GM19452 (cell line): ENCODE results near the gene HOXC4.

Experiments
- ATAC-seq: cut with Tn5 transposase; IDR thresholded peaks from one replicate; pipeline ENCODE4 v1.9.1; 2021; ENCODE audit not compliant: unreplicated experiment

HOXC4 gene

DNA sequence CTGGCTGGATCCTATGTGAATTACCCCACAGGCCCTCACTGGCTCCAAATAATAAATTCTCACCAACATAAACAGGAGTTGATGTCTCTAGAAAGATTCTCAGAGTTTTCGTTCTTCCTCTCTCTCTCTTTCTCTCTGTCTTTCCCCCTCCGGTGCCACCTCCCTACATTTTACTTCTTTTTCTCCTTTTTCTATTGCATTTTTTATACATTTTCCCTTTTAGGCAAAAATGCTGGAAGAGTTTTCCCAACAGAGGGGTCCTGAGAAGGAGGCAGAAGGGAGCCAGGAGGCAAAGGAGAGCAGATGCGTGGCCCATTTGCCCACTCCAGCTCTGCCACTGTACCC is 26.2 kb upstream of the HOXC4 start:
- ATAC-seq: no peak

- ATAC-seq: no peak
Observed at GRCh38 chr12:54028314-54029201, 25.1 kb upstream of the HOXC4 start, which contains the start of gene HOXC6. Gene HOXC6, plus strand, starts transcription at chr12:54028440. Its CDS starts 82 bp downstream, at chr12:54028522.

DNA sequence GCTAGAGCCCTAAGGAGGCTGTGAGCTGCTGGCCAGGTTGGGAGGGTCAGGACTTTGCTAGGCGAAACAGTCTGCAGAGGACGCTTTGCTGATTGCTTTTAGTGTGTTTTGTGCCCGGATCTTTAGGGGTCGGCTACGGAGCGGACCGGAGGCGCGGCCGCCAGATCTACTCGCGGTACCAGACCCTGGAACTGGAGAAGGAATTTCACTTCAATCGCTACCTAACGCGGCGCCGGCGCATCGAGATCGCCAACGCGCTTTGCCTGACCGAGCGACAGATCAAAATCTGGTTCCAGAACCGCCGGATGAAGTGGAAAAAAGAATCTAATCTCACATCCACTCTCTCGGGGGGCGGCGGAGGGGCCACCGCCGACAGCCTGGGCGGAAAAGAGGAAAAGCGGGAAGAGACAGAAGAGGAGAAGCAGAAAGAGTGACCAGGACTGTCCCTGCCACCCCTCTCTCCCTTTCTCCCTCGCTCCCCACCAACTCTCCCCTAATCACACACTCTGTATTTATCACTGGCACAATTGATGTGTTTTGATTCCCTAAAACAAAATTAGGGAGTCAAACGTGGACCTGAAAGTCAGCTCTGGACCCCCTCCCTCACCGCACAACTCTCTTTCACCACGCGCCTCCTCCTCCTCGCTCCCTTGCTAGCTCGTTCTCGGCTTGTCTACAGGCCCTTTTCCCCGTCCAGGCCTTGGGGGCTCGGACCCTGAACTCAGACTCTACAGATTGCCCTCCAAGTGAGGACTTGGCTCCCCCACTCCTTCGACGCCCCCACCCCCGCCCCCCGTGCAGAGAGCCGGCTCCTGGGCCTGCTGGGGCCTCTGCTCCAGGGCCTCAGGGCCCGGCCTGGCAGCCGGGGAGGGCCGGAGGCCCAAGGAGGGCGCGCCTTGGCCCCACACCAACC is 23.9 kb upstream of the HOXC4 start:
- no peak for ATAC-seq

GRCh38 chr12:54030442-54030801 is 23.2 kb upstream of the HOXC4 start:
- ATAC-seq: no peak

DNA sequence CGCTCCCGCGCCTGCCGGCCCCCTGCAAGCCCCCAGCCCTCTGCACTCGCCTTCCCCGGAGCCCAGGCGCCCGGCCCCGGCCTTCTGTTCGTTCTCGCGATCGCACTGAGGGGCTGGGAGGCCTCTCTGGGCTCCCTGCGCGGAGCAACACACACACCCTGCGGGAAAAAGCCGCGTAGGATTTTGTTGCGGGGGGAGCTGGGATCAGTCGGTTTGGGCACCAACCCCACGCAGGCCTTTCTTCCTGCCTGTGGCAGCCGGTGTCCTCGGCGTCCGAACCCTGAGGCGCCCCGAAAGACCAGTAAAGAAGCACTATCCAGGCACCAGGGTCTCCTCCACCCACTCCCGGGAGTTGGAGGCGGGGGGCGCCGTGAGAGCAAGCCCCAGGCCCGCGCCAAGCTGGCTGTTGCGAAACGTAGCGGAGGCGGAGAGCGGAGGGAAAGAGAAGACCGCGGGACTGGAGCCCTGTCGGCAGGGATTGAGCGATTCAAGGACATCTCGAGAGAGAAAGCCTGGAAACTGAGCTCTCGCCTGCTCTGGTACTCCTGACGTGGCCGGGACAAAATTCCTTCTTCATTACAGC is 22.7 kb upstream of the HOXC4 start:
- no peak for ATAC-seq

DNA sequence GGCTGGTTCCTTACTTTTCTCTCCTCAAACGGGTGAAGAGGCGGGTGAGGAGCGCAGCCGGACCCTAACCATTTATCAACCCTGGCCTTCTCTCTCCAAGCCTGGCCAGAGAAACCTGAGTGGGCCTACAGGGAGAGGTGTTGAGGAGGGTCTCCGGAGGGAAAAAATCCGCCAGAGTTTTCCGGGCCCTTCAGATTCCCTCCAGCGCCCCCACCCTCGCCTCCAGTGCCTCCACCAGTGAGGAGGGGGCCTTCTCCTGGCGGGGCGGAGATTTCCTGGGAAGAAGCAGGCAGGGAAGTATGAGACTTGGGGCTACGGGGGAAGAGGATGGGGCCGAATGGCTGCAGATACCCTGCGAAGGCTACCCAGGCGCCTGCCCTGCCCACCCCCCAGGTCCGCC is 22.2 kb upstream of the HOXC4 start:
- ATAC-seq: no peak

DNA sequence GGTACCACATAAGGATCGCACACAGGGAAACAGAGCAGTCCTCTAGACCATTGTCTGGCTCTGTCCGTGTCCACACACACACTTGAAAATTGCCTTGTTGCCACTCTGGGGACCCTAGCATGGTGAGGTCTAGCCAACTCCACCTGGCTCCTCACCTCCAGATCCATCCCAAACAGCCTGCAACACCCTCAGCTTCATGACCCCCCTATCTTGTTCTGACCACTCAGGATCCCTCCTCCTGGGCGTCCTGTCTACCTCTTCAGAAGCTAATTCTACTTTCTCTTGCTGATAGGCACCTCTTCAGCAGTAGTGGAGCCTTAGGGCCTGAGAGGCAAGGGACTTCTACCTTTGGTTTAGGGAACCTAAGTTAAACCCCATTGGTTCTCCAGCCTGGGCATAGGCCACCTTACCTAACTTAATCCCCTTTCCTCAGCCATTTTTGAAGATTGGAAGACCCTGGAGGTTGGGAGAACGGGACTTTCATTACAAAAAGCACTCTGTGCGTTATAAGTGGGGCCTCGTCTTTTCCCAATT is 21.5 kb upstream of the HOXC4 start:
- ATAC-seq: no peak

DNA sequence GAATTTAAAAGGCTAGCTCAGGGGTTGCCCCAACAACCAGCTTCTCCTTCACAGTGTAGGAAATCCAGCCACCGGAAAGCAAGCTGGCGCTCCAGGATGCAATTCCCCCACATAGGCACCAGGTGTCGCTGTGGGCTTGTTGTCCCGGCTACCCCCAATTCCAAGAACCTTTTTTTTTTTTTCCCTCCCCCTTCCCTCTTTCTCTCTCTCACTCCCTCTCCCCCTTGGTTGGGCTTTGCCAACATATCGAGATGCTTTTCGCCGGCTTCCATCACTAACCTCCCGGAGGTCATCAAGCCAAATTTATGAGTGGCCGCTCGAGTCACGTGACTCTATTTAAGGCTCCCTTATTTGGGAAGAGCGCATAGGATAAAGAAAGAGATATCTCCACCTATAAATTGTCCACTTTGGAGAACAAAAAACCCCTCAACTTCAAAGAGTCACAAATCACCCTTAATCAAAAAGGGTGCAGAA is 21.0 kb upstream of the HOXC4 start, which contains the start of gene HOXC5:
TSS of gene HOXC5 (plus strand) at position 424 of the 474 bp plus-strand sequence. CDS start 73 bp downstream, outside the sequence.
- no peak for ATAC-seq

- ATAC-seq: no peak
Observed at GRCh38 chr12:54033106-54033979, 20.3 kb upstream of the HOXC4 start.

- ATAC-seq: no peak
Observed at GRCh38 chr12:54033980-54034784, 19.5 kb upstream of the HOXC4 start.

DNA sequence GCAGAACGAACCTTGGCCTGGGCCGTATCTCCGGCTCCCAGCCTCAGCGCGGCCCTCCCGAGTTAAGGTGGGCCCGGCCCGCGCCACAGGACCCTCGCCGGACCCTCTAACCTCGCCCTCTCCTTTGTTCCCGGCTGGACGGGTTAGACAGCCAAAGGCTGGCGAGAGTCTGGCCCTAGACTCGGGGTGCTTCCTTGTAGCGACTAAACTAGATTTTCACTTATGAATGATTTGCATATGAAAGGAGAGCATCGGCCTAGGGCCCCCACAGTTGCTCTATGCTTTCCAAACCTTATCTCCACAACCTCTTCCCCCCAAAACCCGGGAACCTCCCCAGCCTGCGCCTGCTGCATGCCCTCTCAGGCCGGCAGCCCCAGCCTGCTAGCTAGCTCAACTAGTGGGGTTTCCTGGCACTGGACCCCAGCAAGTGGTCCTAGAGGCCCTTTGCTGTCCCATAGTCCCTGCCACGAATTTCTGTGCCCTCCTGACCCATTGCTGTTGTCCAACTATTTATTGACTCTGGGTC is 18.8 kb upstream of the HOXC4 start:
- ATAC-seq: no peak

GRCh38 chr12:54035568-54036264 is 17.9 kb upstream of the HOXC4 start:
- no peak for ATAC-seq

GRCh38 chr12:54036620-54037359 is 16.8 kb upstream of the HOXC4 start:
- ATAC-seq: no peak

DNA sequence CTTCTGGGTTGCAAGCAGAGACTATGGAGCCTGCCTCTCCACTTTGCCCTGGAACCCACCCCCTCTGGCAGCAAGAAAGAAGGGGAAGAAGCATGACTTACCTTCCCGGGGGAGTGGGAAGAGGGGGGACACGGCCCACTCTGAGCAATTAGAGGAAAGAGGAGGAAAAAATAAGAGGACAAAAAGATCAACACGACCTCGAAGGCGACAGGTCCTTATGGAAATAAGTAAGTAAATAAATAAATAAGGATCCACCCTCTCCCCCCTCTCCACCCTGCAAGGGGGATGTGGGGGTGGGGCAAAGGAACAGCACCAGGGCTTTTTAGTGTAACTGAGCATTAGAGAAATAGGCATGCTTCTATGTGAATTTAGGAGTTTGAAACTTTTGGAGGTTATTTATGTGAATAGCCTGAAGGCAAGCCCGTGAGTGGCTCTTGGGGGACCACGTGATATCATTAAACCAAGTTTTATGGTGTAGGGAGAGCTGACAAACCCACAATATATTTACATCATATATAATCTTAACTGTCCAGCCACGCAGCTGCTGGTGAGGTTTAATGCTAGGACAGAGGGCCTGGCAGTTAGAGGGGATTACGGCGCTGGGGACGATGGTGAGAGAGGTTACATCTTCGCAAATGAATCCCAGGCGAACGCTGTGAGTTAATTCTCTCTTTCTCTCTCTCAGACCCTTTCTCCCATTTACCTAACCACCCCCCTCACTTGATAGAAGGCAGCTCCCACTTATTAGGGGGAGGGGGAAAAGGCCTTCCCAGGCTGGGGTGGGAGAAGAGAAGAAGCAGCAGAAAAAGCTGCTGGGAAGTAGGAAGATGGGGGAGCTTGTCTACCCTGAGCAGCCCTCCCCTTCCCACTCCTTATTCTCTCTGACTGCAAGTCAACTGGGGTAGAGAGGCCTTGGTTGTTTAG is 16.0 kb upstream of the HOXC4 start:
- ATAC-seq: no peak

DNA sequence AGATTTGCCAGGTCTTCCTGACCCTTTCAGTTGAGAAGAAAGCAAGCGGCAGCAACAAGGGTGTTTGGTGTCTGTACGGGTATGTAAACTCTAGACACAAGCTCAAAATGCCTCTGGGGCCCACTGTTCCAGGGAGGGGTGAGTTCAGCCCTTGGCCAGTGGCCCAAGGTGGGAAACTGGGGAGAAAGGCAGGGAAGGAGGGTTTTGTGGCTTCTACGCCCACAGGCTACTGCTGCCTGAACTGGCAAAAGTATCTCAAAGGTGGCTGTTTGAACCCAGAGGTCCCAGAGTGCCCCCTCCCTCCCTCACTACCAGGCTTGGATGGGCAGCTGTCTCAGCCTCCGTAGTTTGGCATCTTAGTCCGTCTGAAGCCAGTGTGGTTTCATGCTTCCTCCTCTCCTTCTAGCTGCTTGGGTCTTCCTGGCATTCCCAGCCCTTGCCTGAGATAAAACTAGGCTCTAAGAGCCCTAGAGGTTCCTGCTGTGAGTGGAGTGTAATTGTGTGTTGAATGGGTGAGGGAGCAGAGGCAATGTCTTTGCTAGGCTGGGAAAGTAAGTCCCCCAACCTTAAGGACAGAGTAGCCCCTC is 15.3 kb upstream of the HOXC4 start:
- ATAC-seq: no peak

DNA sequence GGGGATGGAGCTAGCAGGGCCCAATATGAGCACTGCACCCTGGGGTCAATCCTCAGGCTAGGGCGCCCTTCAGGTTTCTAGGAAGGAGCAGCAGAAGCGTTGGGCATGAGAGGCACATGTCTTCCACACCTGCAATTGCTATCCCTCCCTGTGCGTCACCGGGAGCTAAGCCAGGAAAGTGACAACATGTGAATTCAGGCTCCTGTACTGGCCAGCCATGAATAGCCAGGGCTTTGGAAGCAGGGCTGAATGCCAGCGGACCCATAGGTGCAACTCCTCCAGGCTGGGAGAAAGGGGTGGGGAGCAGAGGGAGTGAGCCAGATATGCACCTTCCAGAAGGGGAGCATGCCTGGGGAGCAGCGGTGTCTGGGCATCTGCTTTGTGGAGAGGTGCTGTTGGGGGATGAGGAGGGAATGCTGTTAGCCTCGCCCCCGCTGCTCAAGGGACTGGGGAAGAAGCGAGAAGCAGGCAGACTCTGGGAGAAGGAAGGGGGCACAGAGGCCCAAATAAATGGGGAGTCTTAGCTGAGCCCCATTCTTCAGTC is 14.7 kb upstream of the HOXC4 start:
- ATAC-seq: no peak
